ENCODE data around the gene C17orf114.

C17orf114 gene

GRCh38 chr17:4753392-4753791 lies 48.7 kb downstream of the C17orf114 start:
- Histone ChIP-seq H3K4me1 (ENCODE audit: low read length) (peaks cover 6% of the 10 kb centered on the region; the same call in 1 of the 2 replicates), H3K4me2 (ENCODE audit: low read depth, low read length) (no peak overlapping the region)
- no peak for TF ChIP-seq CTCF (IDR thresholded peaks at IDR 0.05; ENCODE audit: low read length)
- no peak for TF ChIP-seq EZH2phosphoT487 (IDR thresholded peaks at IDR 0.05; ENCODE audit: low read length)
- no peak for TF ChIP-seq EZH2 (optimal IDR thresholded peaks at IDR 0.05; ENCODE audit: low read depth, low read length)

GRCh38 chr17:4751932-4752331 lies 50.2 kb downstream of the C17orf114 start:
- Histone ChIP-seq H2AFZ (ENCODE audit: low read length) (no peak overlapping the region), H3K4me2 (ENCODE audit: low read depth, low read length) (no peak overlapping the region), H3K4me3 (ENCODE audit: low read length) (no peak overlapping the region), H3K27me3 (replicated peaks; ENCODE audit: insufficient read depth, low read length) (peaks cover 9% of the 10 kb centered on the region), H3K4me1 (ENCODE audit: low read length) (peaks cover 12% of the 10 kb centered on the region; the same call in 1 of the 2 replicates), H3K79me2 (ENCODE audit: low read length) (no peaks in the 10 kb centered on the region), H3K36me3 (replicated peaks; ENCODE audit: insufficient read depth, low read length) (no peaks in the 10 kb centered on the region), H3F3A (ENCODE audit: insufficient read depth, low read length) (0 out of 2 replicates have a peak, but pooled peaks cover 8% of the 10 kb centered on the region), H3K27ac (ENCODE audit: low read length) (no peak overlapping the region), H3K9me2 (replicated peaks; ENCODE audit: insufficient read depth, low read length) (no peaks in the 10 kb centered on the region), H3K9ac (ENCODE audit: low read length) (no peak overlapping the region), H4K20me1 (ENCODE audit: insufficient read depth, low read length) (no peaks in the 10 kb centered on the region), H3K9me3 (replicated peaks; ENCODE audit: insufficient read depth, low read length) (no peaks in the 10 kb centered on the region)
- DNase-seq = no peak
- no peak for TF ChIP-seq EZH2phosphoT487 (IDR thresholded peaks at IDR 0.05; ENCODE audit: low read length)
- TF ChIP-seq EZH2 (optimal IDR thresholded peaks at IDR 0.05; ENCODE audit: low read depth, low read length) = no peak

More at GRCh38 chr17:4753392-4753791, 48.7 kb downstream of the C17orf114 start:
- no peak overlapping the region for H3K9ac ChIP-seq (ENCODE audit: low read length)
- H3K9me2 ChIP-seq (replicated peaks; ENCODE audit: insufficient read depth, low read length) = no peaks in the 10 kb centered on the region
- H4K20me1 ChIP-seq (ENCODE audit: insufficient read depth, low read length) = no peaks in the 10 kb centered on the region
- H3K27me3 ChIP-seq (replicated peaks; ENCODE audit: insufficient read depth, low read length) = peaks cover 9% of the 10 kb centered on the region
- no peak for DNase-seq
- H3K79me2 ChIP-seq (ENCODE audit: low read length) = no peaks in the 10 kb centered on the region
- H3K4me3 ChIP-seq (ENCODE audit: low read length) = no peak overlapping the region
- H3K36me3 ChIP-seq (replicated peaks; ENCODE audit: insufficient read depth, low read length) = no peaks in the 10 kb centered on the region
- H3K27ac ChIP-seq (ENCODE audit: low read length) = no peak overlapping the region
- no peak overlapping the region for H2AFZ ChIP-seq (ENCODE audit: low read length)
- 0 out of 2 replicates have a peak, but pooled peaks cover 3% of the 10 kb centered on the region for H3F3A ChIP-seq (ENCODE audit: insufficient read depth, low read length)
- H3K9me3 ChIP-seq (replicated peaks; ENCODE audit: insufficient read depth, low read length) = no peaks in the 10 kb centered on the region

Data from MM.1S (cell line).